Mesothelial cell of epicardium (in vitro differentiated cells): ENCODE results near the gene FRY. TPM values are rescaled to one million over a fixed set of nuclear protein-coding genes. Genes with fewer than 3 reads are reported as not detected.
"Not testable (repeated sequence)": the region's sequence is repeated elsewhere in the genome, so short reads cannot be mapped to it uniquely, and the experiment has no call there.

Source experiments
- DNase-seq, 2 experiments: peaks; one replicate each; pipeline ENCODE4 v3.0.0; 2021; ENCODE audit warnings: low spot score in 2 of 2; ENCODE audit not compliant: unreplicated experiment in 2 of 2
- H3K27ac Mint-ChIP-seq: 2 replicates; pipeline ENCODE4 v1.8.0; 2021; ENCODE audit warnings: mixed read lengths
- H3K27me3 Mint-ChIP-seq: 2 replicates; pipeline ENCODE4 v1.8.0; 2021; ENCODE audit warnings: low read depth, mixed read lengths
- H3K36me3 Mint-ChIP-seq: 2 replicates; pipeline ENCODE4 v1.8.0; 2021; ENCODE audit warnings: mixed read lengths
- H3K4me1 Mint-ChIP-seq: 2 replicates; pipeline ENCODE4 v1.8.0; 2021; ENCODE audit warnings: mixed read lengths
- H3K4me3 Mint-ChIP-seq: 2 replicates; pipeline ENCODE4 v1.8.0; 2021; ENCODE audit warnings: mild to moderate bottlenecking, moderate library complexity, mixed read lengths
- H3K9me3 Mint-ChIP-seq: 2 replicates; pipeline ENCODE4 v1.8.0; 2021; ENCODE audit warnings: mixed read lengths
- CTCF ChIP-seq: fragments of 200-600 bp; sonication (generic); IDR thresholded peaks from one replicate; pipeline ENCODE4 v1.5.0; 2021; ENCODE audit warnings: antibody characterized with exemption; ENCODE audit not compliant: unreplicated experiment
- total RNA-seq: library from RNA; stranded (reverse); gene quantifications from 3 replicates; pipeline ENCODE4 v1.2.1, GENCODE V29; 2021

FRY gene
- total RNA-seq, 1 donor from 2014 or later, result 18.1 TPM

GRCh38 chr13:32047793-32048192, 16.2 kb downstream of the FRY start:
- Mint-ChIP-seq H3K27me3 (no peaks in the 10 kb centered on the region), H3K4me1 (peaks cover 12% of the 10 kb centered on the region), H3K27ac (no peak overlapping the region), H3K4me3 (no peak overlapping the region), H3K36me3 (no peaks in the 10 kb centered on the region), H3K9me3 (peaks cover 2% of the 10 kb centered on the region)
- no peak for DNase-seq
- TF ChIP-seq CTCF, result no peak

- H3K27me3 Mint-ChIP-seq, result no peaks in the 10 kb centered on the region
- H3K36me3 Mint-ChIP-seq, result no peaks in the 10 kb centered on the region
- TF ChIP-seq CTCF, result no peak
- H3K9me3 Mint-ChIP-seq, result no peaks in the 10 kb centered on the region
- DNase-seq, result no peak
- no peak overlapping the region for H3K4me3 Mint-ChIP-seq
- no peak overlapping the region for H3K27ac Mint-ChIP-seq
- peaks cover 12% of the 10 kb centered on the region for H3K4me1 Mint-ChIP-seq
Observed at GRCh38 chr13:32048816-32049215, 17.2 kb downstream of the FRY start.

- TF ChIP-seq CTCF, result no peak
- H3K27ac Mint-ChIP-seq, result no peak overlapping the region
- DNase-seq, result no peak
Observed at GRCh38 chr13:32051156-32051555, 19.6 kb downstream of the FRY start.

GRCh38 chr13:32056316-32056715, 24.7 kb downstream of the FRY start:
- Mint-ChIP-seq H3K4me1 (peaks cover 11% of the 10 kb centered on the region), H3K36me3 (no peaks in the 10 kb centered on the region), H3K27ac (no peak overlapping the region), H3K4me3 (no peak overlapping the region), H3K9me3 (no peaks in the 10 kb centered on the region), H3K27me3 (no peaks in the 10 kb centered on the region)
- no peak for DNase-seq
- TF ChIP-seq CTCF, result no peak

More at GRCh38 chr13:32051156-32051555, 19.6 kb downstream of the FRY start:
- peaks cover 10% of the 10 kb centered on the region for H3K4me1 Mint-ChIP-seq
- no peaks in the 10 kb centered on the region for H3K36me3 Mint-ChIP-seq
- no peaks in the 10 kb centered on the region for H3K9me3 Mint-ChIP-seq
- H3K4me3 Mint-ChIP-seq, result no peak overlapping the region
- no peaks in the 10 kb centered on the region for H3K27me3 Mint-ChIP-seq

- not testable (repeated sequence) for DNase-seq, H3K9me3 Mint-ChIP-seq, H3K27ac Mint-ChIP-seq
Observed at GRCh38 chr13:32057325-32057724, 25.8 kb downstream of the FRY start.

GRCh38 chr13:32059511-32059984, 28.0 kb downstream of the FRY start:
- Mint-ChIP-seq H3K9me3 (no peaks in the 10 kb centered on the region), H3K4me3 (no peak overlapping the region), H3K27me3 (no peaks in the 10 kb centered on the region), H3K36me3 (no peaks in the 10 kb centered on the region), H3K4me1 (peaks cover 11% of the 10 kb centered on the region), H3K27ac (no peak overlapping the region)
- DNase-seq, result no peak
- TF ChIP-seq CTCF, result no peak

More at GRCh38 chr13:32057325-32057724, 25.8 kb downstream of the FRY start:
- peaks cover 11% of the 10 kb centered on the region for H3K4me1 Mint-ChIP-seq
- H3K4me3 Mint-ChIP-seq, H3K36me3 Mint-ChIP-seq, H3K27me3 Mint-ChIP-seq: not testable (repeated sequence)
